ENCODE results near the gene MSL1. TPM values are rescaled to one million over a fixed set of nuclear protein-coding genes. Genes with fewer than 3 reads are reported as not detected.

MSL1 gene
- total RNA-seq, 2 donors from 2014 or later = 77.0 to 81.0 TPM

DNA sequence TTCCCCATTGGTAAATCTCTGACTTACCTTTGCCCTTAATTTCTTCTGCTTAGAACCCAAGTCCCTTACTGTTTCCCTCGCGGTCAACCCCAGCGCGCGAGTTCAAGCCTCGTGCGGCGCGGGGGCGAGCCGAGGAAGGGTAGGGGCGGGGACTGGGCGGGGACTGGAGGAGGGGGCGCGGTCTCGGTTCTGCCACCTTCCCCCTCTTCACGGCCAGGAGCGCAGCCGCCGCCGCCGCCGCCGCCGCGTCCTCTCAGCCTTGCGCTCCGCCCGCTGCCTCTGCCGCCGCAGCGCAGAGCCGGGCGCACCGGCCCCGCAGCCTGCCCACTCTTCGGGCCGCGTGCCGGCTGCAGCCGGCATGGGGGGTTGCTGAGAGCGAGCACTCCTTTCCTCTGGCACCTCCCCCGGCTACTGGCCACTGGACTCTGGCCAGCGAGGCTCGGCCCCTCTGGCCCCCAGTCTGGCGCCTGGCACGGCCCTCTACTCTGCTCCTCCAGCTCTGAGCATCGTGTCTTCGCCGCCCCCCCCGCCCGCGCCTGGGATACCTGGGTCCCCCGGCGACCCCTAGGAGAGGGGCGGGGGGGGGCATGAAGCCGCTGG, 55.6 kb downstream of the MSL1 start, which contains the start of gene RAPGEFL1:
Gene RAPGEFL1 (plus strand): TSS at position 196 of the 600 bp plus-strand sequence. CDS start 392 bp downstream, at position 588.
- peak; percentile 93 for DNase-seq
- intact Hi-C loops (cut with DNase I) = no loop called here
- H3K36me3 ChIP-seq = no peaks in the 10 kb centered on the region
- H3K9me3 ChIP-seq = no peaks in the 10 kb centered on the region
- H3K4me3 ChIP-seq = peak within 1 kb of the TSS; percentile 48
- H3K27ac ChIP-seq = peak within 1 kb of the TSS; percentile 86
- H3K27me3 ChIP-seq = no peaks in the 10 kb centered on the region
- H3K4me1 ChIP-seq = peaks cover 11% of the 10 kb centered on the region
- TF ChIP-seq, protein P1, sequence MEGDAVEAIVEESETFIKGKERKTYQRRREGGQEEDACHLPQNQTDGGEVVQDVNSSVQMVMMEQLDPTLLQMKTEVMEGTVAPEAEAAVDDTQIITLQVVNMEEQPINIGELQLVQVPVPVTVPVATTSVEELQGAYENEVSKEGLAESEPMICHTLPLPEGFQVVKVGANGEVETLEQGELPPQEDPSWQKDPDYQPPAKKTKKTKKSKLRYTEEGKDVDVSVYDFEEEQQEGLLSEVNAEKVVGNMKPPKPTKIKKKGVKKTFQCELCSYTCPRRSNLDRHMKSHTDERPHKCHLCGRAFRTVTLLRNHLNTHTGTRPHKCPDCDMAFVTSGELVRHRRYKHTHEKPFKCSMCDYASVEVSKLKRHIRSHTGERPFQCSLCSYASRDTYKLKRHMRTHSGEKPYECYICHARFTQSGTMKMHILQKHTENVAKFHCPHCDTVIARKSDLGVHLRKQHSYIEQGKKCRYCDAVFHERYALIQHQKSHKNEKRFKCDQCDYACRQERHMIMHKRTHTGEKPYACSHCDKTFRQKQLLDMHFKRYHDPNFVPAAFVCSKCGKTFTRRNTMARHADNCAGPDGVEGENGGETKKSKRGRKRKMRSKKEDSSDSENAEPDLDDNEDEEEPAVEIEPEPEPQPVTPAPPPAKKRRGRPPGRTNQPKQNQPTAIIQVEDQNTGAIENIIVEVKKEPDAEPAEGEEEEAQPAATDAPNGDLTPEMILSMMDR (IDR thresholded peaks at IDR 0.05) = no peak
- peak within 1 kb of the TSS; percentile 58 to 88 for H3K9ac ChIP-seq (ENCODE audit: low read depth in 2 of 2, low read length in 2 of 2)

DNA sequence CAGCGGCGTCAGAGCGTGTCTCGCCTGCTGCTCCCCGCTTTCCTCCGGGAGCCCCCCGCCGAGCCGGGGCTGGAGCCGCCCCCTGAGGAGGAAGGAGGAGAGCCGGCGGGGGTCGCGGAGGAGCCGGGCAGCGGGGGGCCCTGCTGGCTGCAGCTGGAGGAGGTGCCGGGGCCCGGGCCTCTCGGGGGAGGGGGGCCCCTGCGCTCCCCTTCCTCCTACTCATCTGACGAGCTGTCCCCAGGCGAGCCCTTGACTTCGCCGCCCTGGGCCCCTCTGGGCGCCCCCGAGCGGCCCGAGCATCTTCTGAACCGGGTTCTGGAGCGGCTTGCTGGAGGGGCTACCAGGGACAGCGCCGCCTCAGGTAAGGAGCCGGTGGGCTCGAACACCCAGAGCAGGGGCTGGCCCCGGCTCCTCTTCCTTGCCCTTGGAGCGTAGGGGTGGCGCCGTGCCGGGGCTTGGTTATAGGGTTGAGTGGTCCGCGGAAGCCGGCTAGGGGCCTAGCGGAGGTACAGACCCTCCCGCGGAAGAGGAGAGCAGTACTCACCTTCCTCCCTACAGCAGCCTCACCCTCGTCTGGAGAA, 56.3 kb downstream of the MSL1 start:
- H3K36me3 ChIP-seq = no peaks in the 10 kb centered on the region
- peak overlapping the region; percentile 48 for H3K4me3 ChIP-seq
- peak overlapping the region; percentile 58 to 88 for H3K9ac ChIP-seq (ENCODE audit: low read depth in 2 of 2, low read length in 2 of 2)
- intact Hi-C loops (cut with DNase I) = no loop called here
- peak; percentile 33 for DNase-seq
- H3K9me3 ChIP-seq = no peaks in the 10 kb centered on the region
- TF ChIP-seq, protein P1 (IDR thresholded peaks at IDR 0.05) = no peak
- peak overlapping the region; percentile 86 for H3K27ac ChIP-seq
- H3K4me1 ChIP-seq = peaks cover 11% of the 10 kb centered on the region
- no peaks in the 10 kb centered on the region for H3K27me3 ChIP-seq

DNA sequence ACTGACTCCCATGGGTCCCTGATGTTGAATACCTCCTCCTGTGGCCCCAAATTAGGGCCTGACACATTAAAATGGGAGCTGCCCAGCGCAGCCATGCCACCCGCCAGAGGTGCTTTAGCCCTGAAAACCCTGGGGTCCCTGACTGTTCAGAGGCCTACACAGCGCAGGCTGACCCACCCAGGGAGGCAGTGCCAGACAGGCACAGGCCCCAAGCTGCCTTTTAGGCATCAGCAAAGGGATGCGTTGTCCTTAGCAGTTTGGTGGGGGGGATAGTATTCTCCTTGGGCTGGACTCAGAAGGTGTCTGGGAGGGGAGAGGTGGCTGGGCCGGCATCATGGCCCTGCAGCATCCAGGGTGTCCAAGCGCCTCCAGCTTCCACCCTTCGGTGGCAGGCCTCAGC, 56.9 kb downstream of the MSL1 start:
- H3K36me3 ChIP-seq = no peaks in the 10 kb centered on the region
- no peaks in the 10 kb centered on the region for H3K27me3 ChIP-seq
- intact Hi-C loops (cut with DNase I) = no loop called here
- peak overlapping the region; percentile 86 for H3K27ac ChIP-seq
- TF ChIP-seq, protein P1 (IDR thresholded peaks at IDR 0.05) = no peak
- no peaks in the 10 kb centered on the region for H3K9me3 ChIP-seq
- peaks cover 11% of the 10 kb centered on the region for H3K4me1 ChIP-seq
- H3K4me3 ChIP-seq = peak overlapping the region; percentile 48
- DNase-seq = no peak
- H3K9ac ChIP-seq (ENCODE audit: low read depth in 2 of 2, low read length in 2 of 2) = peak overlapping the region; percentile 58 to 88

DNA sequence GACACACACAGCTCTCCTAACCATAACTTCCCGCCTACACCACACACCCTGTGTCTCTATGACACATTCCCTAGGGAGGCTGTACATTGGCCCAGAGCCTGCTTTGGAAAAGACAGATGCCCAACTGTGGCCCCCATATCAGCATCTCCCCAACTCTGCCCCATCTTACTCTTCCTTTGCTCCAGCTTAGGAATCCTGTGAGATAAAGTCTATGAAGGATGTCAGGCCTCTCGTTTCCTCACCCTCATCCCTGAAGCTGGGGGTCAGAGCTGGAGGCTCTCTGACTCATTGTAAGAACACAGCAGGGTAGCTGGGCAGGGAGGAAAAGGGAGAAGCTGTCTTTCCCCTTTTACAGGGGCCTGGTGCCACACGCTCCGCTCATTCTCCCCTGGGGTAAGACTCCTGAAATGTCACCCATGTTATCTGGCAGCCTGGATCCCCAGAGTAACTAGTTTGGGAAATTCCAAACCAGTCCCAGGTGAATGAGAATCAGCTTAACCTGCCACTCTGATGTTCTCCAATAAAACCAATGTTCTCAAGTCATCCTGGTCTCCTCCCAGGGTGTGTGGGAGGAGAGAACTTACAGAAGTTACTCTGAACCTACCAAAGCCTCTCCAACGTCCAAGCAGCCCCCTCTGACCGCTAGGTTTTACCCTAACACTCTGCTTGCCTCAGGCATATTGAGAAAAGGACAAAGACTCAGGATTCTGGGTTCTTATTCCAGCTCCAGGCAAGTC, 58.3 kb downstream of the MSL1 start:
- peaks cover 11% of the 10 kb centered on the region for H3K4me1 ChIP-seq
- no peaks in the 10 kb centered on the region for H3K9me3 ChIP-seq
- H3K36me3 ChIP-seq = no peaks in the 10 kb centered on the region
- H3K9ac ChIP-seq (ENCODE audit: low read depth in 2 of 2, low read length in 2 of 2) = peak overlapping the region; percentile 17 to 88
- no peaks in the 10 kb centered on the region for H3K27me3 ChIP-seq
- TF ChIP-seq, protein P1 (IDR thresholded peaks at IDR 0.05) = no peak
- peak overlapping the region; percentile 9 for H3K4me3 ChIP-seq
- intact Hi-C loops (cut with DNase I) = no loop called here
- peak; percentile 41 for DNase-seq
- peak overlapping the region; percentile 86 for H3K27ac ChIP-seq

DNA sequence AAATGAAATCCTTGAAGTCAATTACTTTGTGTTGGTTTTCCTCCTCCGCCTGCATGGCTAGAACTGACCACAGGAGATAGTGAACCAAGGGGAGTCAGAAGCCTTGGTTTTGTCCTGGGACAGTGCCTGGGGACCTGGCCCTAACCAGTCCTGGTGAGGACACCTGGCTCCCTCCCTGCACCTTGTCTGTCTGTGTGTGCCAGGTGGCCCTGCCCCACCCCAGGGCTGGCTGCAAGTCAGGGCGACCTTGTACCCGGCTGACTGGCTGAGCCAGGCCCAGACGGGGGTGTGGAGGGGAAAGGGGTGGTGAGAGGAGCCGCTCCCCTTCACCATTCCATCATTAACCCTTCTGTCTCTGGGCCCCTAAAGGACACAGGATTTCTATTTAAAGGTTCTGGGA, 58.9 kb downstream of the MSL1 start:
- peak overlapping the region in 1 of 2 donors; percentile 88 for H3K9ac ChIP-seq (ENCODE audit: low read depth in 2 of 2, low read length in 2 of 2)
- H3K4me1 ChIP-seq = peaks cover 11% of the 10 kb centered on the region
- H3K9me3 ChIP-seq = no peaks in the 10 kb centered on the region
- DNase-seq = peak; percentile 97
- TF ChIP-seq, protein P1 (IDR thresholded peaks at IDR 0.05) = no peak
- H3K4me3 ChIP-seq = peak overlapping the region; percentile 9
- intact Hi-C loops (cut with DNase I) = no loop called here
- H3K27me3 ChIP-seq = no peaks in the 10 kb centered on the region
- H3K27ac ChIP-seq = peak overlapping the region; percentile 86
- no peaks in the 10 kb centered on the region for H3K36me3 ChIP-seq

All from colonic mucosa (tissue), 4 donors.